H54 (cell line): ENCODE measurements around the gene MRPL12.

Experiments
- DNase-seq: peaks from one replicate; pipeline ENCODE4 v3.0.0; 2011; ENCODE audit warnings: low spot score, mixed read lengths; ENCODE audit not compliant: insufficient read length
- FAIRE-seq: peaks from 3 replicates; lab custom pipeline; 2011; peaks lifted over from hg19 to GRCh38; lab: Jason Lieb, UNC
- POLR2A ChIP-seq: IDR thresholded peaks from 2 replicates; pipeline ENCODE4 v1.6.1; 2011; ENCODE audit warnings: low read depth, mild to moderate bottlenecking, low read length

The MRPL12 gene

DNA sequence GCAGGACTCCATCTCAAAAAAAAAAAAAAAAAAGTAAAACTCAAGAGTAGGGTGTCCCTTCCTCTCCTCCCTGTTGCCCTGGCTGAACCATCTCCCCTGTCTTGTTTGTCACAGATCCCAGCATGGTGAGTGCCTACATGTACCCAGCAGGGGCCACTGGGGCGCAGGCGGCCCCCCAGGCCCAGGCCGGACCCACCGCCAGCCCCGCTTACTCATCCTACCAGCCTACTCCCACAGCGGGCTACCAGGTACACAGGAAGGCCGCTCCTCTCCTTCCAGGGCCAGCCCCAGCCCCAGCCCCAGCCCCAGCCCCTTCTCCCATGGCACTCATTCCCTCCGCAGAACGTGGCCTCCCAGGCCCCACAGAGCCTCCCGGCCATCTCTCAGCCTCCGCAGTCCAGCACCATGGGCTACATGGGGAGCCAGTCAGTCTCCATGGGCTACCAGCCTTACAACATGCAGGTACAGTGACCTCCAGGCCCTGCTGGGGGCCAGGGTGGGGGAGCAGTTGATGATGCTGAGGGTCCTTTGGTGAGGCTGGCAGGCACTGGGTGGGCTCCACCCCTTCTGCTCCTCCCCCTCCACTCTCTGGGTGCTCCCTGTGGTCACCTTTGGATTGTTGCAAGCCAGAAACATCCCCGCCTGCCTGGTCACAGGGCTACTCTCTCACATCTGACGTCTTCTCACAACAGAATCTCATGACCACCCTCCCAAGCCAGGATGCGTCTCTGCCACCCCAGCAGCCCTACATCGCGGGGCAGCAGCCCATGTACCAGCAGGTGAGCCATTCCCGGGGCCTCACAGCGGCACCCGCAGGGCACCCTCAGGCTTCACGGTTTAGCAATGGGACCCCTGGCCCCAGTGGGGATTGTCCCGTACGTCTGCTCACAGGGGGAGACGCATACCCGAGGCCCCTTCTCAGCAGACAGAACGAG lies 2.5 kb upstream of the MRPL12 start:
- DNase-seq (no peak), FAIRE-seq (no peak)
- no peak for TF ChIP-seq POLR2A

DNA sequence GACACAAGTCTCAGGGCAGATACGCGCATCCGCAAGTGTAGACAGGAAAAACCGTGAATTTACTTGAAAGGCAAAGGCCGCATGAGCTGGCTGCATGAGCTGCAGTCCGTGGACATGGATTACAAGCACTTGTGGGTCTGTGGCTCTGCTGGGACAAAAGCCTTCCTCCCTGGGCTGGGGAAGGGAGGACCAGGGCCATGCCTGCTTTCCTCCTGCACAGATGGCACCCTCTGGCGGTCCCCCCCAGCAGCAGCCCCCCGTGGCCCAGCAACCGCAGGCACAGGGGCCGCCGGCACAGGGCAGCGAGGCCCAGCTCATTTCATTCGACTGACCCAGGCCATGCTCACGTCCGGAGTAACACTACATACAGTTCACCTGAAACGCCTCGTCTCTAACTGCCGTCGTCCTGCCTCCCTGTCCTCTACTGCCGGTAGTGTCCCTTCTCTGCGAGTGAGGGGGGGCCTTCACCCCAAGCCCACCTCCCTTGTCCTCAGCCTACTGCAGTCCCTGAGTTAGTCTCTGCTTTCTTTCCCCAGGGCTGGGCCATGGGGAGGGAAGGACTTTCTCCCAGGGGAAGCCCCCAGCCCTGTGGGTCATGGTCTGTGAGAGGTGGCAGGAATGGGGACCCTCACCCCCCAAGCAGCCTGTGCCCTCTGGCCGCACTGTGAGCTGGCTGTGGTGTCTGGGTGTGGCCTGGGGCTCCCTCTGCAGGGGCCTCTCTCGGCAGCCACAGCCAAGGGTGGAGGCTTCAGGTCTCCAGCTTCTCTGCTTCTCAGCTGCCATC lies 1.7 kb upstream of the MRPL12 start:
- FAIRE-seq (no peak), DNase-seq (no peak)
- TF ChIP-seq POLR2A = no peak

DNA sequence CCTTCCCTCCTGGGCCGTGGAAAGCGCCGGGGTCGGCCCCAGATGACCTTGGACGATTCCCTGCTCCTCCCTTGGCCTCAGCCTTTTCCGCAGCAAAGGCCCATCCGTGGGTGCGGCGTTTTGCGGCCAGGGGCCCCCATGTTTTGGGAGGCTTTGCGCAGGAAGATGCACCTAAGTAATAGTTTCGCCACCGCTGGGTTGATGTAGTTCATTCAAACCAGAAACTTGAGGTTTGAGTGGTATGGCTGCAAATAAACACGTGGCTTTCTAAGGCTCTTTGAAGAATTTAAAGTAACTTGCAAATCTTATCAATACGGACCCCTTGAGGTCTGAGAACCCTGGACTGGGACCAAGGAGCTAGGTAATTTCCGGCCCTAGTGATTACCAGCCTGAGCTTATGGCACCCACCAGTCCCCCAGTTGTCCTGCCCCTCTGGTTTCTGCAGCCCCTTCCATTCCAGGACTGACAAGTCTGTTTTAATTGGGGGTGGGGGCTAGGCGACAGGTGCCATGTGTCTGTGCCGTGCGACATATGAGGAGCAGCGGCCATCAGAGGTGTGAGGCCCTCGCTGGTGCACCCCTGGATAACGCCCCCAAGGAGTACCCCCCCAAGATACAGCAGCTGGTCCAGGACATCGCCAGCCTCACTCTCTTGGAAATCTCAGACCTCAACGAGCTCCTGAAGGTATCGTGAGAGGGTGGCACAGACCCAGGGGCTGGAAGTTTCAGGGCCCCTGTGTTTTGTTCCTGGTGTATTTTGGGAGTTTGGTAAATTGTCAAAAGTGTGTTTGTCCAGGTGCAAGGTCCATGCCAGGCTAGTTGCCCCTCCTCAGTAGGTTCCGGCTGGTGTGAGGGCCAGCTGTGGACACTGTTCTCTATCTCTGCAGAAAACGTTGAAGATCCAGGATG lies 834 bp downstream of the MRPL12 start:
- no peak for TF ChIP-seq POLR2A
- DNase-seq (no peak), FAIRE-seq (no peak)

GRCh38 chr17:81705518-81706231 lies 2.5 kb downstream of the MRPL12 start:
- no peak for TF ChIP-seq POLR2A
- DNase-seq (no peak), FAIRE-seq (no peak)

DNA sequence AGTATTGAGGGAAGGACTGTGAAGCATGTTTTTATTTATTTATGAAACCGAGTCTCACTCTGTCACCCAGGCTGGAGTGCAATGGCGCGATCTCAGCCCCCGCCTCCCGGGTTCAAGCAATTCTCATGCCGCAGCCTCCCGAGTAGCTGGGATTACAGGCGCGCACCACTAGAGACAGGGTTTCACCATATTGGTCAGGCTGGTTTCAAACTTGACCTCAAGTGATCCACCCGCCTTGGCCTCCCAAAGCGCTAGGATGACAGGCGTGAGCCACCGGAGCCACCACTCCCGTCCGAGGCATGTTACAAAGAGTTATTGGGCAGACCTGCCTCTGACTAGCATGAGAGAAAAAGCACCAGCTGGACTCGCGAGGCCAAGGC lies 3.1 kb downstream of the MRPL12 start:
- TF ChIP-seq POLR2A = no peak
- FAIRE-seq (no peak), DNase-seq (no peak)

- DNase-seq (no peak), FAIRE-seq (no peak)
- 0 out of 2 replicates have a peak, but pooled peaks have one; percentile 23 for TF ChIP-seq POLR2A
These were observed 3.8 kb downstream of the MRPL12 start for GRCh38 chr17:81706757-81707624.

- TF ChIP-seq POLR2A = no peak
- DNase-seq (no peak), FAIRE-seq (no peak)
These were observed 4.8 kb downstream of the MRPL12 start for GRCh38 chr17:81707725-81708646.

GRCh38 chr17:81708739-81709185 lies 5.6 kb downstream of the MRPL12 start:
- FAIRE-seq (no peak), DNase-seq (no peak)
- TF ChIP-seq POLR2A = no peak

DNA sequence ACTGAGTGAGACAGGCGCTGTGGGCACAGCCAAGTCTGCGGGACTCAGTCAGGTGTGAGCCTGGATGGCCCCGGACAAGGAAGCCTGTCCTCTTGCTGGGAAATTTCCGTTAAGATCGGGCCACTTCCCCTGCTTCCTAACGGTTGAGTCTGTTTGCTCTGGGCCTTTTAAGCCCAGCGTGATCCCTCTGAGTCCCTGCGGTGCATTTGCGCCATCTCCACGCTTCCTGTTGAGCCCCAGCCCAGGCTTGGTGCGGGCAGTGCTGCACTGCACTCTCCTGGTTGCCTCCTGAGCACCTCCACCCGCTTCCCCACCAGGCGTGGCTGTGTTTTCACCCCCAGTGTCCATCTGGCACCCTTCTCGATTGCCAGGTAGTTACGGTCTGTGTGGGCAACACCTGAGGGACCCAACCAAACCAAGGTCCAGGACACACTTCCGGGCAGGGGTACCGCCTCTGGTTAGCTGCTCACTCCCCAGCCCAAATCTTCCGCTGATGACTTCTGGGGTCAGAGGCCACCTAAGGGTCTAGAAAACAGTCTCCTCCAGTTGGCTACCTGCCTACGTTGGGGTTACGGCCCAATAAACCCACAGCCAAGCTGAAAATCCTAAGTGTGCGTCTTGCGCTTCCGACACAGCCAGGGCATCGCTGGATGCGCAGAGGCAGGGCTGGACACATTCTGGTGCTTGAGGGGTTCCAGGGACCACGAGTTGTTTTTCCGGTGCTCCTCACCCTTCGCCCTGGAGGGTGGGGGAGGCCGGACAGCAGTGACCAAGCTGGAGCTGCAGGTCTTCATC lies 7.5 kb downstream of the MRPL12 start:
- TF ChIP-seq POLR2A = no peak
- FAIRE-seq = no peak
- no peak for DNase-seq

DNA sequence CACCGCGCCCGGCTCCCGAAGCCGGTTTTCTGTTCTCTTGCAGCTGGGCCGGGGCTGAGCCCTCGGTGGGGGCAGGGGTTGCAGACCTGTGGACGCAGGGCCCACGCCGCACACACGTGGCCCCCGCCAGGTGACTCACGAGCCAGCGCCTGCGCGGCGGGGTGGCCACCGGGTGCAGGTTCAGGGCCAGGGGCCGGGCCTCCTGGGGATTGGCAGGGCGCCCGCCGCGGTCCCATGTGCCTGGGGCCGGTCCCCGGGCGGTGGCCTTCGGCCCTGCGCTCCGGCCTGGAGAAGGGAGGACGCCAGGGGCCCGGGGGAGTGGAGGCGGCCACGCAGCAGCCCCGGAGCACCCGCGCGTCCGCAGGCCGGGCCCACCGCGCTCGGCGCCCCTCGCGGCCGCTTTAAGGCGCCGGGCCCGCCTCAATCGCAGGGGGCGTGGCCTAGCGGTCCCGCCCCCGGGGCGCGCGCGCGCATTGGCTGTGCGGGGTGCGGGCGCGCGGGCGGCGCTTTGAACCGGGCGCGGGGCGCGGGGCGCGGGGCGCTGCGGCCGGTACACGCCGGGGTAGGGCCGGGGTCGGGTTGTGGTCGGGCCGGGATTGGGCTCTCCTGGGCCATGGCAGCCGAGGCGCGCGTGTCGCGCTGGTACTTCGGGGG lies 8.8 kb downstream of the MRPL12 start, which contains the start of gene SLC25A10:
Gene SLC25A10 (plus strand): TSS at position 471 of the 654 bp plus-strand sequence. CDS start 143 bp downstream, at position 614.
- no peak for TF ChIP-seq POLR2A
- peak; percentile 93 for DNase-seq
- no peak for FAIRE-seq
